NB4 (cell line): Measurements from ENCODE around the gene FSTL5.

ENCODE experiments used
- CTCF ChIP-seq: IDR thresholded peaks from one replicate; pipeline ENCODE4 v1.5.1; 2012; ENCODE audit warnings: low read depth, low read length
- MAX ChIP-seq: IDR thresholded peaks from 2 replicates; pipeline ENCODE4 v1.6.1; 2011; ENCODE audit warnings: low read depth, low read length
- MYC ChIP-seq: IDR thresholded peaks from 2 replicates; pipeline ENCODE4 v1.6.1; 2011; ENCODE audit warnings: low read depth, low read length
- POLR2A ChIP-seq: IDR thresholded peaks from 2 replicates; pipeline ENCODE4 v1.6.1; 2011; ENCODE audit warnings: mild to moderate bottlenecking; ENCODE audit not compliant: insufficient read length; ENCODE audit errors: extremely low read depth

- TF ChIP-seq CTCF (no peak), POLR2A (no peak), MAX (no peak), MYC (no peak)
Measured at GRCh38 chr4:161931089-161931488, 232.7 kb downstream of the FSTL5 start.
